Ishikawa (cell line): ENCODE measurements around the gene SLC4A9.

Experiments used
- EP300 ChIP-seq: IDR thresholded peaks from 2 replicates; pipeline ENCODE4 v1.6.1; 2012; ENCODE audit warnings: borderline replicate concordance
- RAD21 ChIP-seq: IDR thresholded peaks from 2 replicates; pipeline ENCODE4 v1.6.1; 2012; ENCODE audit warnings: low read depth
- TAF1 ChIP-seq: IDR thresholded peaks from 2 replicates; pipeline ENCODE4 v1.6.1; 2012; ENCODE audit warnings: low read depth, mild to moderate bottlenecking
- TEAD4 ChIP-seq: IDR thresholded peaks from 2 replicates; pipeline ENCODE4 v1.6.1; 2012

GRCh38 chr5:140328036-140328764, 31.8 kb upstream of the SLC4A9 start:
- TF ChIP-seq TEAD4: no peak
- no peak for TF ChIP-seq TAF1
- TF ChIP-seq RAD21: no peak
- TF ChIP-seq EP300: no peak
